ENCODE results near the gene APOO. TPM values are rescaled to one million over a fixed set of nuclear protein-coding genes. Genes with fewer than 3 reads are reported as not detected.

The APOO gene
- total and polyA plus RNA-seq, 9 donors, result 6.0 to 39.5 (median 13.3) TPM

DNA sequence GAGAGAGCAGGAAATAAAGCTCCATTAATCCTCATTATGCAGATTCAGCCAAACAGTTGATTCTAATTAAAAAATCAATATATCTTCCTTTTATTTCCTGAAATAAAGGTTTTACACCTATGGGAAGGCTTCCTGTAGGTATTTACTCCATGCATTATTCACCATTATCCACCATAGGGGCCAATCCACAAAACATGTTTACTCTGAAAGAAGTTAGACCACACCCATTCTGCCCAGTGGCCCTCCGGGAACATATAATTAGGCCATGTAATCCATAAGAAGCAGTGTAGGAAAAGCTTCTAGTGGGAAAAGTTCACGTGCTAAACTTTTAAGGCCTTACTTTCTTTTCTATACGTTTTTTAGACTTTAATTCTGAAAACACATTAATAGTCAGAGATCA is 67.1 kb downstream of the APOO start:
- Histone ChIP-seq H3K4me3 (no peak overlapping the region), H3K36me3 (no peaks in the 10 kb centered on the region), H3K4me1 (ENCODE audit: insufficient read depth) (no peaks in the 10 kb centered on the region), H3K27ac (no peak overlapping the region), H3K9me3 (no peaks in the 10 kb centered on the region), H3K27me3 (no peaks in the 10 kb centered on the region)
- WGBS, 3 donors, result 63 to 71% (median 65%) methylated on average over 3 of the region's 3 CpGs
- DNase-seq, result no peak
- no peak for TF ChIP-seq POLR2A (IDR thresholded peaks at IDR 0.05)
- TF ChIP-seq, protein P1, sequence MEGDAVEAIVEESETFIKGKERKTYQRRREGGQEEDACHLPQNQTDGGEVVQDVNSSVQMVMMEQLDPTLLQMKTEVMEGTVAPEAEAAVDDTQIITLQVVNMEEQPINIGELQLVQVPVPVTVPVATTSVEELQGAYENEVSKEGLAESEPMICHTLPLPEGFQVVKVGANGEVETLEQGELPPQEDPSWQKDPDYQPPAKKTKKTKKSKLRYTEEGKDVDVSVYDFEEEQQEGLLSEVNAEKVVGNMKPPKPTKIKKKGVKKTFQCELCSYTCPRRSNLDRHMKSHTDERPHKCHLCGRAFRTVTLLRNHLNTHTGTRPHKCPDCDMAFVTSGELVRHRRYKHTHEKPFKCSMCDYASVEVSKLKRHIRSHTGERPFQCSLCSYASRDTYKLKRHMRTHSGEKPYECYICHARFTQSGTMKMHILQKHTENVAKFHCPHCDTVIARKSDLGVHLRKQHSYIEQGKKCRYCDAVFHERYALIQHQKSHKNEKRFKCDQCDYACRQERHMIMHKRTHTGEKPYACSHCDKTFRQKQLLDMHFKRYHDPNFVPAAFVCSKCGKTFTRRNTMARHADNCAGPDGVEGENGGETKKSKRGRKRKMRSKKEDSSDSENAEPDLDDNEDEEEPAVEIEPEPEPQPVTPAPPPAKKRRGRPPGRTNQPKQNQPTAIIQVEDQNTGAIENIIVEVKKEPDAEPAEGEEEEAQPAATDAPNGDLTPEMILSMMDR (IDR thresholded peaks at IDR 0.05), result no peak
- TF ChIP-seq EP300 (IDR thresholded peaks at IDR 0.05), result no peak
- intact Hi-C loops (cut with DNase I), result no loop called here

DNA sequence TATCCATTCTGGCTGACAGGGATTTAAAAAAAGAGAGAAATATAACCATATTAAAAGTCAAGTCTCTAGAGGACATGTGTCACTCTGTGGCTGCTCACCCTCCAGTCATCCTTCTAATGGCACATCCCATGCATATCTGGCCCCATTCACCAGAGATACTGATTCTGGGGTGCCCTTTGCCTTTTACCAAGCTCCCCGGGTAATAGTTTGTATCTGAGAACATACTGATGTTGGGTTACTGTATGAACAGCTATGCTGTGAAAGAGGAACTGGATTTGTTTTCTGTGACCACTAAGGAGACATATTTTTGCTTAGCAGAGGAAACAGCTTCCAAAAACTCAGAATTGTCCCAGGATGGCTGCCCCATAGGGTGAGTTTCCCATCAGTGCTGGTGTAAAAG is 68.8 kb downstream of the APOO start:
- Histone ChIP-seq H3K27ac (no peak overlapping the region), H3K9me3 (no peaks in the 10 kb centered on the region), H3K36me3 (no peaks in the 10 kb centered on the region), H3K4me1 (ENCODE audit: insufficient read depth) (no peaks in the 10 kb centered on the region), H3K4me3 (no peak overlapping the region), H3K27me3 (no peaks in the 10 kb centered on the region)
- intact Hi-C loops (cut with DNase I), result no loop called here
- WGBS, 3 donors, result 78 to 84% (median 82%) methylated on average over 1 of the region's 1 CpG
- DNase-seq, result no peak
- TF ChIP-seq POLR2A (IDR thresholded peaks at IDR 0.05) (no peak), EP300 (IDR thresholded peaks at IDR 0.05) (no peak)
- TF ChIP-seq, protein P1 (IDR thresholded peaks at IDR 0.05), result no peak

DNA sequence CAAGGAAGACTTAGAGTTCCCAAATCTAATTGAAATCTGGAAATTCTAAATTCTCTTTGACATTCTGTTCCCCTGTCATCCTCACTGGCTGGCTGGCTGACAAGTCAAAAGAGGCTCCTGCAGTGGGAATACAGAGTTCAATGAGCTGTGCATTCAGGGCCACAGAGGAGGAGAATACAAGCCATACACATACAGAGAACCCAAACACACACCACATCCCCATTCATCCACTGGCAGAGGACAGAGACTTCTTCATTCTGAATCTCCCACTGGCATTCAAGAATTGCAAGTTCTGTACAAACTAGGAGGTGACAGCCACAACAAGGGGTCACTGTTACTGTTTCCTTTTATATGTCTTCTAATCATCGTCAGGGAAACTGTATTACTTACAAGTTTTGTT is 75.0 kb downstream of the APOO start:
- H3K27ac ChIP-seq, result no peak overlapping the region
- 75 to 92% (median 78%) methylated on average over 1 of the region's 1 CpG for WGBS, 3 donors
- TF ChIP-seq POLR2A (IDR thresholded peaks at IDR 0.05), result no peak
- TF ChIP-seq, protein P1 (IDR thresholded peaks at IDR 0.05), result no peak
- no peak for TF ChIP-seq EP300 (IDR thresholded peaks at IDR 0.05)
- no peak overlapping the region for H3K4me3 ChIP-seq
- no peaks in the 10 kb centered on the region for H3K27me3 ChIP-seq
- intact Hi-C loops (cut with DNase I), result no loop called here
- DNase-seq, result no peak
- H3K36me3 ChIP-seq, result no peaks in the 10 kb centered on the region
- H3K4me1 ChIP-seq (ENCODE audit: insufficient read depth), result no peaks in the 10 kb centered on the region
- no peaks in the 10 kb centered on the region for H3K9me3 ChIP-seq

DNA sequence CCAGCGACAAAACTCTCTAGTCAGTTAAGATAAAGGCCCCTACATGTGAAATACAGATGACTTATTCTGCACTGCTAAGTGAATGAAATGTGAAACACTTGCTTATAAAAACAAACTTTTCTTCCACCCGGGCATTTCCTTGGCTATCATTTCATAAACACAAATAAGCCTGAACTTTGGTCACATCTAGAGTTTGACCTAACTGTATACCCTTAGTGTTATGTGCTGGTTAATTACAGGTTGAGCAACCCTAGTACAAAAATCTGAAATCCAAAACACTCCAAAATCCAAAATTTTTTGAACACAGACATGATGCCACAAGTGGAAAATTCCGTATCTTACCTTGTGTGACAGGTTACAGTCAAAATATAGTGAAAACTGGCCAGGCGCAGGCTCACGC is 78.9 kb downstream of the APOO start:
- intact Hi-C loops (cut with DNase I), result no loop called here
- TF ChIP-seq POLR2A (IDR thresholded peaks at IDR 0.05) (no peak), EP300 (IDR thresholded peaks at IDR 0.05) (no peak)
- TF ChIP-seq, protein P1 (IDR thresholded peaks at IDR 0.05), result no peak
- H3K9me3 ChIP-seq, result no peaks in the 10 kb centered on the region
- WGBS, 3 donors, result 77 to 84% (median 82%) methylated on average over 5 of the region's 5 CpGs
- no peak for DNase-seq
- no peak overlapping the region for H3K27ac ChIP-seq
- H3K36me3 ChIP-seq, result no peaks in the 10 kb centered on the region
- no peaks in the 10 kb centered on the region for H3K27me3 ChIP-seq
- no peaks in the 10 kb centered on the region for H3K4me1 ChIP-seq (ENCODE audit: insufficient read depth)
- H3K4me3 ChIP-seq, result no peak overlapping the region

DNA sequence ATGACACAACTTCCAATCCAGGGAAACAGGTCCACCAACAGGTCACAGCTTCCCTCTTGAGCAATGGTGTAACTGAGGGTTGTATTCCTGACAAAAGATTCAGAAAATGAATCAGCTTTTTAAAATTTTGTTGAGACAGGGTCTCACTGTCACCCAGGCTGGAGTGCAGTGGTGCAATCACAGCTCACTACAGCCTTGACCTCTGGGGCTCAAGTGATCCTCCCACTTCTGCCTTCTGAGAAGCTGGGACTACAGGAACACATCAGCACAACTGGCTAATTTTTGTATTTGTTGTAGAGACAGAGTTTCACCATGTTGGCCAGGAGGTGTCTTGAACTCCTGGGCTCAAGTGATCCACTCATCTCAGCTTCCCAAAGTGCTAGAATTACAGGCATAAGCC is 81.1 kb downstream of the APOO start:
- Histone ChIP-seq H3K27ac (no peak overlapping the region), H3K27me3 (no peaks in the 10 kb centered on the region), H3K36me3 (no peaks in the 10 kb centered on the region), H3K4me3 (no peak overlapping the region), H3K9me3 (no peaks in the 10 kb centered on the region), H3K4me1 (ENCODE audit: insufficient read depth) (no peaks in the 10 kb centered on the region)
- DNase-seq, result no peak
- no peak for TF ChIP-seq POLR2A (IDR thresholded peaks at IDR 0.05)
- TF ChIP-seq, protein P1 (IDR thresholded peaks at IDR 0.05), result no peak
- TF ChIP-seq EP300 (IDR thresholded peaks at IDR 0.05), result no peak
- intact Hi-C loops (cut with DNase I), result no loop called here
